Type B pancreatic cell (in vitro differentiated cells): Measurements from ENCODE around the gene ACER1. TPM values are rescaled to one million over a fixed set of nuclear protein-coding genes. Genes with fewer than 3 reads are reported as not detected.

Experiments
- DNase-seq: peaks from one replicate; pipeline ENCODE4 v3.0.0; 2021; ENCODE audit warnings: mixed read lengths; ENCODE audit not compliant: unreplicated experiment; ENCODE audit errors: extremely low spot score
- H3K27ac Mint-ChIP-seq: 2 replicates; pipeline ENCODE4 v1.8.0; 2021; ENCODE audit warnings: mild to moderate bottlenecking, mixed read lengths
- H3K27me3 Mint-ChIP-seq: 2 replicates; pipeline ENCODE4 v1.8.0; 2021; ENCODE audit warnings: mixed read lengths
- H3K36me3 Mint-ChIP-seq: 2 replicates; pipeline ENCODE4 v1.8.0; 2021; ENCODE audit warnings: mixed read lengths
- H3K4me1 Mint-ChIP-seq: one replicate; pipeline ENCODE4 v1.8.0; 2021; ENCODE audit warnings: mixed read lengths; ENCODE audit not compliant: unreplicated experiment
- H3K4me3 Mint-ChIP-seq: 2 replicates; pipeline ENCODE4 v1.8.0; 2021; ENCODE audit warnings: mild to moderate bottlenecking, mixed read lengths
- H3K9me3 Mint-ChIP-seq: 2 replicates; pipeline ENCODE4 v1.8.0; 2021; ENCODE audit warnings: mixed read lengths
- total RNA-seq: library from RNA; stranded (reverse); gene quantifications from 2 replicates; pipeline ENCODE4 v1.2.1, GENCODE V29; 2021; ENCODE audit warnings: low replicate concordance
- TF ChIP-seq, protein P1 (sequence below): fragments of 200-600 bp; sonication (generic); conservative IDR thresholded peaks from 2 replicates; pipeline ENCODE4 v1.5.0; 2021; ENCODE audit warnings: antibody characterized with exemption, mild to moderate bottlenecking

ACER1 gene
- total RNA-seq, 1 donor from 2014 or later: not detected

- H3K4me1 Mint-ChIP-seq: peaks cover 72% of the 10 kb centered on the region
- DNase-seq: no peak
- no peak overlapping the region for H3K27ac Mint-ChIP-seq
- H3K36me3 Mint-ChIP-seq: peaks cover 7% of the 10 kb centered on the region
- TF ChIP-seq, protein P1, sequence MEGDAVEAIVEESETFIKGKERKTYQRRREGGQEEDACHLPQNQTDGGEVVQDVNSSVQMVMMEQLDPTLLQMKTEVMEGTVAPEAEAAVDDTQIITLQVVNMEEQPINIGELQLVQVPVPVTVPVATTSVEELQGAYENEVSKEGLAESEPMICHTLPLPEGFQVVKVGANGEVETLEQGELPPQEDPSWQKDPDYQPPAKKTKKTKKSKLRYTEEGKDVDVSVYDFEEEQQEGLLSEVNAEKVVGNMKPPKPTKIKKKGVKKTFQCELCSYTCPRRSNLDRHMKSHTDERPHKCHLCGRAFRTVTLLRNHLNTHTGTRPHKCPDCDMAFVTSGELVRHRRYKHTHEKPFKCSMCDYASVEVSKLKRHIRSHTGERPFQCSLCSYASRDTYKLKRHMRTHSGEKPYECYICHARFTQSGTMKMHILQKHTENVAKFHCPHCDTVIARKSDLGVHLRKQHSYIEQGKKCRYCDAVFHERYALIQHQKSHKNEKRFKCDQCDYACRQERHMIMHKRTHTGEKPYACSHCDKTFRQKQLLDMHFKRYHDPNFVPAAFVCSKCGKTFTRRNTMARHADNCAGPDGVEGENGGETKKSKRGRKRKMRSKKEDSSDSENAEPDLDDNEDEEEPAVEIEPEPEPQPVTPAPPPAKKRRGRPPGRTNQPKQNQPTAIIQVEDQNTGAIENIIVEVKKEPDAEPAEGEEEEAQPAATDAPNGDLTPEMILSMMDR: no peak
- H3K9me3 Mint-ChIP-seq: no peaks in the 10 kb centered on the region
- H3K27me3 Mint-ChIP-seq: no peaks in the 10 kb centered on the region
- no peak overlapping the region for H3K4me3 Mint-ChIP-seq
These were observed 58.2 kb downstream of the ACER1 start for GRCh38 chr19:6275170-6275744.

- TF ChIP-seq, protein P1: no peak
- Mint-ChIP-seq H3K27ac (no peak overlapping the region), H3K4me1 (peaks cover 72% of the 10 kb centered on the region), H3K4me3 (peak overlapping the region; percentile 61), H3K36me3 (peaks cover 7% of the 10 kb centered on the region), H3K9me3 (no peaks in the 10 kb centered on the region), H3K27me3 (no peaks in the 10 kb centered on the region)
- DNase-seq: no peak
These were observed 58.7 kb downstream of the ACER1 start for GRCh38 chr19:6274756-6275155.

- peaks cover 71% of the 10 kb centered on the region for H3K4me1 Mint-ChIP-seq
These were observed 59.5 kb downstream of the ACER1 start for GRCh38 chr19:6273701-6274601.

DNA sequence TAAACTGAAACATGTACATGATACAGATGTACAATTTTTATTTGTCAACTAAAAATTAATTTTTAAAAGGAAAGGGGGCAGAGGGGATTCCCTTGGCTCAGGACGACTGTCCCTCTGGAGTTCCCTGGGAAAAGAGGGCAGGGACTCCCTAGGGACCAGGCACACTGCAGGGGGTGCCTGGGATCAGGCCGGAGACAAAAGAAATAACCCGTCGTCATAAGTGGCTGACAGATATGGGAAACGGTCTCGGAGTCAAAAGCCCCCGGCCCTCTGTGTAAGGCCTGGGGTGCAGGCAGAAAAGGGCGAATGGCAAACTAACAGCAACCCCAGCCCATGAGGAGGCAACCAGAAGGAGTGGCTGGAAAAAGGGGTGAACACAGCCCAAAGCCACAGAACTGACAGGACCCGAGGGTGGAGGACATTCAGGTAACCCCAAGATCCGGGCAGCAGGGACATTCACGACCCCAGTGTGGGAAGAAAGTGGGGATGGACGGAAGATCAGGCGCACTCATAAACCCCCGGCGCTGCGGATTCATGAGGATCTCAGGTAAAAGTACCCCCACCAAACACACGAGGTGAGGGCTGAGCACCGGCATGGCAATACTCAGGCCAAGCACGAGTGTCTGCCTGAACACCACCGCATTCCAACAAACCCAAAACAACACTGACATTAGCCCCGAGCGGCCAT is 60.4 kb downstream of the ACER1 start:
- Mint-ChIP-seq H3K27ac (peak overlapping the region; percentile 88), H3K9me3 (no peaks in the 10 kb centered on the region), H3K4me1 (peaks cover 62% of the 10 kb centered on the region), H3K4me3 (peak overlapping the region; percentile 76), H3K36me3 (peaks cover 12% of the 10 kb centered on the region), H3K27me3 (no peaks in the 10 kb centered on the region)
- DNase-seq: no peak
- TF ChIP-seq, protein P1: no peak

More at GRCh38 chr19:6273701-6274601, 59.5 kb downstream of the ACER1 start:
- DNase-seq: no peak
- TF ChIP-seq, protein P1: no peak
- Mint-ChIP-seq H3K27ac (peak overlapping the region; percentile 39), H3K36me3 (peaks cover 7% of the 10 kb centered on the region), H3K27me3 (no peaks in the 10 kb centered on the region), H3K4me3 (peak overlapping the region; percentile 61), H3K9me3 (no peaks in the 10 kb centered on the region)

- H3K36me3 Mint-ChIP-seq: peaks cover 16% of the 10 kb centered on the region
- H3K27me3 Mint-ChIP-seq: no peaks in the 10 kb centered on the region
- TF ChIP-seq, protein P1: no peak
- H3K4me1 Mint-ChIP-seq: peaks cover 56% of the 10 kb centered on the region
- DNase-seq: no peak
- peak overlapping the region; percentile 88 for H3K27ac Mint-ChIP-seq
- no peaks in the 10 kb centered on the region for H3K9me3 Mint-ChIP-seq
- peak overlapping the region; percentile 76 for H3K4me3 Mint-ChIP-seq
These were observed 61.0 kb downstream of the ACER1 start for GRCh38 chr19:6272411-6272791.
